CD4-positive, alpha-beta T cell treated with Interleukin-17A for 1 hour (primary cell): Measurements from ENCODE around the gene ABCC2.
"Not testable (repeated sequence)": the region's sequence is repeated elsewhere in the genome, so short reads cannot be mapped to it uniquely, and the experiment has no call there.

ENCODE experiments used
- DNase-seq: peaks from one replicate; pipeline ENCODE4 v3.0.0-alpha.2; 2020

ABCC2 gene

GRCh38 chr10:99858849-99859248 lies 76.4 kb downstream of the ABCC2 start:
- DNase-seq = no peak

DNA sequence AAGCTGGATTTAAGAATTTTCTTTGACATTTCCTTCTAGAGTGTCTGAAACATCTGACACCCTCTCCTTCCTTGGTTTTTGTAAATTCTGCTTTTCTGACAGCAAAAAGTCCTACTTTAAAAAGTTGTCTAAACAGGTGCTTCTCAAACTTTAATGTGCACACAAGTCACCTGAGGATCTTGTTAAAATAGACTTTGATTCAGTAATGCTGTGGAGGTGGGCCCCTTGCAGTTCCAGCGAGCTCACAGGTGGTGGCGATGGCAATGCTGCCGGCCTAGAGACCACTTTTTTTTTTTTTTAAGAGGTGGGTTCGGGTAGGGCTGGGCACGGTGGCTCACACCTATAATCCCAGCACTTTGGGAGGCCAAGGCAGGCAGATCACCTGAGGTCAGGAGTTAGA lies 77.1 kb downstream of the ABCC2 start:
- no peak for DNase-seq

- no peak for DNase-seq
Observed at GRCh38 chr10:99860466-99860865, 78.0 kb downstream of the ABCC2 start.

- DNase-seq = not testable (repeated sequence)
Observed at GRCh38 chr10:99863535-99864240, 81.2 kb downstream of the ABCC2 start.

DNA sequence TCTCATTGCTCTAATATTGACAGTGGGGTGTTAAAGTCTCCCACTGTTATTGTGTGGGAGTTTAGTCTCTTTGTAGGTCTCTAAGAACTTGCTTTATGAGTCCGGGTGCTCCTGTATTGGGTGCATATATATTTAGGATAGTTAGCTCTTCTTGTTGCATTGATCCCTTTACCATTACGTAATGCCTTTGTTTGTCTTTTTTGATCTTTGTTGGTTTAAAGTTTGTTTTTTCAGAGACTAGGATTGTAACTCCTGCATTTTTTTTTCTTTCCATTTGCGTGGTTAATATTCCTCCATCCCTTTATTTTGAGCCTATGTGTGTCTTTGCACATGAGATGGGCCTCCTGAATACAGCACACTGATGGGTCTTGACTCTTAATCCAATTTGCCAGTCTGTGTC lies 84.8 kb downstream of the ABCC2 start:
- DNase-seq = not testable (repeated sequence)

DNA sequence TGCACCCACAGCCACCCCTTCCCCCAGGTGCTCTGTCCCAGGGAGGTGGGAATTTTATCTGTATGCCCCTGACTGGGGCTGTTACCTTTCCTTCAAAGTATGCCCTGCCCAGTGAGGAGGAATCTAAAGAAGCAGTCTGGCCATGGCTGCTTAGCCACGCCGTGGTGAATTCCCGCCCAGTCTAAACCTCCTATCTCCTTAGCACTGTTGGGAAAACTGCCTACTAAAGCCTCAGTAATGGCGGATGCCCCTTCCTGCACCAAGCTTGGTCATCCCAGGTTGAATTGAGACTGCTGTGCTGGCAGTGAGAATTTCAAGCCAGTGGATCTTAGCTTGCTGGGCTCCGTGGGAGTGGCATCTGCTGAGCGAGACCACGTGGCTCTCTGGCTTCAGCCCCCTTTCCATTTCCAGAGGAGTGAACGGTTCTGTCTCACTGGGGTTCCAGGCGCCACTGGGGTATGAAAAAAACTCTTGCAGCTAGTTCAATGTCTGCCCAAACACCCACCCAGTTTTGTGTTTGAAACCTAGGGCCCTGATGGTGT lies 87.2 kb downstream of the ABCC2 start:
- no peak for DNase-seq

- peak; percentile 70 for DNase-seq
Observed at GRCh38 chr10:99870123-99870730, 87.8 kb downstream of the ABCC2 start.

- no peak for DNase-seq
Observed at GRCh38 chr10:99872367-99873162, 90.1 kb downstream of the ABCC2 start.

DNA sequence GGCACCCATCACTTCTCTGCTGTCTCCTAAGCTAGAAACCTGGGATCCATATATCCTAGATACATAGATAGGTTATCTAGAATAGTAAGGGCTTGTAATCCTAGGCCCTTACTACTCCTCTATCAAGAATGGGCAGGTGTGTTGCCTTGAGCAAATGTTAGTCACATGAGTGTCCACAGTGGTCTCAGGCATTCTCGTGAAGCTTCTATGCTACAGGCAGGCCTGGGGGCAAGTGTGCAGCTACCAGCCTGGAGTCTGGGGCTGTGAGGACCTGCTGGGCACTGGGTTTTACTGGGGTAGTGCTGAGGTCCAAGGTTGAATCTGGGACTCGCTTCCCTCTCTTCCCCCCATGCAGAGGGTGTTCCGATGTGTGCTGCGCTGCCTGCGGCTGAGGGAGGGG lies 91.4 kb downstream of the ABCC2 start:
- no peak for DNase-seq

- no peak for DNase-seq
Observed at GRCh38 chr10:99874341-99875085, 92.1 kb downstream of the ABCC2 start.

DNA sequence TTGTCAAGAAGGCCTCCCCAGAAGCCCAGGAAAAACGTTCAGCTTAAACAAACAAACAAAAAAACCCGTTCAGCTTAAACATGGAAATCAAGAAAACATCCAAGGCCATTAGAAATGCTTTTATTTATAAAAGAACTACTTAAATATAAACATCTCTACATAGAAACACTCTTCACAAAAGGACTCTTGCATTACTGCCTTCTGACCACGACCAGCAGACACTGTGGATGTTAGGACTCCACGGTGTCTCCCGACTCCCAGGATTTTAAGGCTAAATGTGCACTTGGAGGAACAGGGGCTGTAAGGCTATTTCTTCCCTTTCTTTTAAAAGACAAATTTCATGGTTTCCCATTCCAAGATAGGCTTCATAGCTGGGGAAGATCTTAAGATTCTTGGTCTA lies 93.0 kb downstream of the ABCC2 start:
- DNase-seq = no peak

- no peak for DNase-seq
Observed at GRCh38 chr10:99880080-99880835, 97.8 kb downstream of the ABCC2 start.

- DNase-seq = no peak
Observed at GRCh38 chr10:99881371-99881770, 98.9 kb downstream of the ABCC2 start.

- no peak for DNase-seq
Observed at GRCh38 chr10:99883523-99883922, 101.1 kb downstream of the ABCC2 start.

- no peak for DNase-seq
Observed at GRCh38 chr10:99888622-99889021, 106.2 kb downstream of the ABCC2 start.

DNA sequence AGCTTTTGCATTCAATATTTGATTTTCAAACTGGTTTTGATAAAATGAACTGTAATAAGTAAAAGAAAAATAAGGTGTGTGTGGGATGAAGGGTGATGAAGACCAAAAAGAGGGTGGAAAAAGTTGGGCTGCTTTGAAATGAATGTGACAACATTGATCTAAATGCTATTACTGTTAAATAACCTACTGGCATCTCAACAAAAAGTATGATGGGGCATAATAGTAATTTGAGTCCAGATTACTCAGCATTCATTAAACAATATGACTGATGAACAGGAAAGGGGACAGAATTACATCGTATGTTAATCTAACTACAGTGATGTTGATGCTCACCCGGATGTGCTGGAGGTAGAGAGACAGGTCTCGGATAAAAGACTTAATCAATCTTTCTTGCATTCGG lies 112.2 kb downstream of the ABCC2 start:
- no peak for DNase-seq

DNA sequence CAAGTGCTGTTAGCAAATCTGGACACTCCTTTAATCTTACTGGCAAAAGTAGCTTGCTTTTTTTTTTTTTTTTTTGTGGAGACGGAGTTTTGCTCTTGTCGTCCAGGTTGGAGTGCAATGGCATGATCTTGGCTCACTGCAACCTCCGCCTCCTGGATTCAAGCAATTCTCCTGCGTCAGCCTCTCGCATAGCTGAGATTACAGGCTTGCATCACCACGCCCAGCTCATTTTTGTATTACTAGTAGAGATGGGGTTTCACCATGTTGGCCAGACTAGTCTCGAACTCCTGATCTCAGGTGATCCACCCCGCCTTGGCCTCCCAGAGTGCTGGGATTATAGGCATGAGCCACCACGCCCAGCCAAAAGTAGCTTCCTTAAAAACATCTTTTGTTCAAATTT lies 112.6 kb downstream of the ABCC2 start:
- not testable (repeated sequence) for DNase-seq

- no peak for DNase-seq
Observed at GRCh38 chr10:99895867-99896266, 113.4 kb downstream of the ABCC2 start.
